Bronchial epithelial cell (primary cell): Measurements from ENCODE around the gene NHLRC4. TPM values are rescaled to one million over a fixed set of nuclear protein-coding genes. Genes with fewer than 3 reads are reported as not detected.

Source experiments
- DNase-seq: peaks from one replicate; pipeline ENCODE4 v3.0.0-alpha.2; 2010; ENCODE audit warnings: low read depth
- FAIRE-seq: peaks from 2 replicates; lab custom pipeline; 2011; peaks lifted over from hg19 to GRCh38; lab: Jason Lieb, UNC
- H3K27me3 ChIP-seq: 2 replicates; pipeline ENCODE4 v1.5.1; 2011; ENCODE audit warnings: low read length; ENCODE audit not compliant: control insufficient read depth, insufficient read depth
- H3K36me3 ChIP-seq: 2 replicates; pipeline ENCODE4 v1.5.1; 2011; ENCODE audit warnings: low read length; ENCODE audit not compliant: control insufficient read depth, insufficient read depth
- H3K4me3 ChIP-seq: 2 replicates; pipeline ENCODE4 v1.5.1; 2011; ENCODE audit warnings: mild to moderate bottlenecking, low read depth, low read length, control low read depth
- total RNA-seq: library from RNA; depleted of rRNA; stranded (reverse); fragments of >200 nt; gene quantifications from 2 replicates; pipeline ENCODE4 v1.2.1, GENCODE V29; 2014
- TF ChIP-seq, protein P1 (sequence below): IDR thresholded peaks from 2 replicates; pipeline ENCODE4 v1.5.1; 2011; ENCODE audit warnings: mild to moderate bottlenecking, moderate library complexity, low read length, control low read depth, inconsistent platforms; ENCODE audit not compliant: insufficient read depth, severe bottlenecking

Gene NHLRC4
- total RNA-seq, 1 donor from 2014 or later: under 0.01 TPM

DNA sequence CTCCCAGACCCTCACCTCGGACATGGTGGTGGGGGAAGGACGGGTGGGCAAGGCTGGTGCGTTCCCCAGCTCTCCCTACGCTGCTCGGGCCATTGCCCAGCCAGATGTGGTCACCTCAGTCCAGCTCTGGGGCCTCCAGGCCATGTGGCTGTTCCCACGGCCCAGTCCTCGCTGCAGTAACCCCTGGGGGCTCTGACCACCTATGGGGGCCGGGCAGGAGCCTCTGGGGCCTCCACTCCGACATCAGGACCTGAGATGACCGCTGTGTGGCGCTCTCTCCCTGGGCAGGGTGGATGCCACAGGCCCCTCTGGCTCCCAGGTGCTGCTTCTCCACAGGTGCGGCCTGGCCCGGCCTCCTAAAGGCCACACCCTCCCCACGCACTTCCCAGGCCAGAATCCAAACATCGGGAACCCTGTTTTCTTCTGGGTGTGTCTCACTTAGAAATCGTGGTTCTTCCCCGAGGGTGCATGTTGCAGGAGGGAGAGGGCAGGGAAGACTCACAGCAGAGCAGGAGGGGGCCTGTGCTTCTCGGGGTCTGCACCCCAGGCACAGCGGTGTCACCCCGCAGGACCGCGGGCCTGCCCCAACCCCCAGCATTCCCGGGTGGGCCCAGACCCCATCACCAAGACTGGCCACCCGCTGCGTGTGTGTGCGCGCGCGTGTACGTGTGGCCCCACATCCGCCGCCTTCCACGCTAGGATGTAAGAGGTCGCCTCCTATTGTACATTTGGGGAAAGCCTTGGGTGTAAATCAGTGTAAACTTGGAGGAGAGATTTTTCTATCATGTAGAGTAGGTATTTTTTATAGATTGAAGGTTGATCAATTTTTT, 45.2 kb upstream of the NHLRC4 start:
- FAIRE-seq (no peak), DNase-seq (no peak)
- H3K4me3 ChIP-seq: no peak overlapping the region
- TF ChIP-seq, protein P1, sequence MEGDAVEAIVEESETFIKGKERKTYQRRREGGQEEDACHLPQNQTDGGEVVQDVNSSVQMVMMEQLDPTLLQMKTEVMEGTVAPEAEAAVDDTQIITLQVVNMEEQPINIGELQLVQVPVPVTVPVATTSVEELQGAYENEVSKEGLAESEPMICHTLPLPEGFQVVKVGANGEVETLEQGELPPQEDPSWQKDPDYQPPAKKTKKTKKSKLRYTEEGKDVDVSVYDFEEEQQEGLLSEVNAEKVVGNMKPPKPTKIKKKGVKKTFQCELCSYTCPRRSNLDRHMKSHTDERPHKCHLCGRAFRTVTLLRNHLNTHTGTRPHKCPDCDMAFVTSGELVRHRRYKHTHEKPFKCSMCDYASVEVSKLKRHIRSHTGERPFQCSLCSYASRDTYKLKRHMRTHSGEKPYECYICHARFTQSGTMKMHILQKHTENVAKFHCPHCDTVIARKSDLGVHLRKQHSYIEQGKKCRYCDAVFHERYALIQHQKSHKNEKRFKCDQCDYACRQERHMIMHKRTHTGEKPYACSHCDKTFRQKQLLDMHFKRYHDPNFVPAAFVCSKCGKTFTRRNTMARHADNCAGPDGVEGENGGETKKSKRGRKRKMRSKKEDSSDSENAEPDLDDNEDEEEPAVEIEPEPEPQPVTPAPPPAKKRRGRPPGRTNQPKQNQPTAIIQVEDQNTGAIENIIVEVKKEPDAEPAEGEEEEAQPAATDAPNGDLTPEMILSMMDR: peak; percentile 40
- no peaks in the 10 kb centered on the region for H3K27me3 ChIP-seq
- H3K36me3 ChIP-seq: peaks cover 7% of the 10 kb centered on the region

DNA sequence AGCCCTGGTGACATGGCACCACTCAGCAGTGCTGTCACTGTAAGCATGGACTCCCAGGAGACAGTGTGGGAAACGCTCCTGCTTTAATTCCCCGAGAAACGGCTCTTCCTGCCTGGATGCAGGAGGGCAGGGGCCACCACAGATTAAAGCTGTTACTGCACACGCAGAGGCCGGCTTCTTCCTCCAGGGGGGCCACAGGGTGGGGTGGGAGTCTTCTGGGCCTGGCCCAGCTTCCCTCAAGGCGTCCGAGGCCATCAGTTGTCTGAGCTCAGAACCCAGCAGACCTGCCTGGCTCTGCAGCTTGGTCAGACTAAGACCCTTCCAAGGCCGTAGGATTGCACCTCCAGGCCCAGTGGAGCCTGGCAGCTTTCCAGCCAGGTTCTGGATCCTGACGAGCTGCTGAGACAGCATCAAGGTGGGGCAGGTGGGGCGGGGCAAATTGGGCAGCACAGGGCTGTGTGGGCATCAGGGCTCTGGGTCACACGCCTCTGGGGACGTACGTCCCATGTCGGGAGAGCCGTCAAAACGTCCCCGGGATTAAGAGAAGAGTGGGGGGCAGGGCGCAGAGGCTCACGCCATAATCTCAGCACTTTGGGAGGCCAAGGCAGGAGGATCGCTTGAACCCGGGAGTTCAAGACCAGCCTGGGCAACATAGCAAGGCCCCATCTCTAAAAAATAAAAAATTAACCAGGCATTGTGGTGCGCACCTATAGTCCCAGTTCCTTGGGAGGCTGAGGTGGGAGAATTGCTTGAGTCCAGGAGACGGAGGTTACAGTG, 44.3 kb upstream of the NHLRC4 start:
- H3K4me3 ChIP-seq: no peak overlapping the region
- H3K27me3 ChIP-seq: no peaks in the 10 kb centered on the region
- no peak for FAIRE-seq
- TF ChIP-seq, protein P1: no peak
- DNase-seq: no peak
- peaks cover 7% of the 10 kb centered on the region for H3K36me3 ChIP-seq

DNA sequence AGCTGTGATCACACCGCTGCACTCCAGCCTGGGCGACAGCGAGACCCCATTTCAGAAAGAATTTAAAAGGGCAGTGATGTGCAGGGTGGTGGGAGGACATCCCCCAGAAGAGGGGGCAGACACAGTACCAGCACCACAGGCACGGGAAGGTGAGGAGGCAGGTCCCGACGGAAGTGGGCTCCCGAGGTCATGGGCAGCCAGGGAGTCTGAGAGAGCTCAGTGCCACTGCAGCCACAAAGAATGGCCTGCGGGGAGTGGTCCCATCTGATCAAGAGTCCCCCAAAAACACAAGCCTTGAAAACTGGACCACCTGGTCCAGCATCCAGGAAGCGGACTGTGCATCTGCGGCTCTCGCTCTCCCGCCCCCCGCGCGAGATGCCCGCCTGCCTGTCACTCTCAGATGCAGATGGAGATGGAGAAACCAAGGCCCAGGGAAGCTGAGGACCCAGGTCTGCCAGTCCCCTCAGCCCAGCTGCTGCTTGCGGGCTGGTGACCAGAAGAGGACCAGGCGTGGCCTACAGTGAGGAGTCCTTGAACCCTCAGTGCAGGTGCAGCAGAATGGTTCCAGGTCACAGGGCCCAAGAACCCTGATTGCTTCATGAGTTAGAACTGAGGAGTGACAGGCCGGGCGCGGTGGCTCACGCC, 43.6 kb upstream of the NHLRC4 start:
- no peak for DNase-seq
- H3K36me3 ChIP-seq: peaks cover 7% of the 10 kb centered on the region
- no peaks in the 10 kb centered on the region for H3K27me3 ChIP-seq
- no peak overlapping the region for H3K4me3 ChIP-seq
- TF ChIP-seq, protein P1: no peak
- no peak for FAIRE-seq

DNA sequence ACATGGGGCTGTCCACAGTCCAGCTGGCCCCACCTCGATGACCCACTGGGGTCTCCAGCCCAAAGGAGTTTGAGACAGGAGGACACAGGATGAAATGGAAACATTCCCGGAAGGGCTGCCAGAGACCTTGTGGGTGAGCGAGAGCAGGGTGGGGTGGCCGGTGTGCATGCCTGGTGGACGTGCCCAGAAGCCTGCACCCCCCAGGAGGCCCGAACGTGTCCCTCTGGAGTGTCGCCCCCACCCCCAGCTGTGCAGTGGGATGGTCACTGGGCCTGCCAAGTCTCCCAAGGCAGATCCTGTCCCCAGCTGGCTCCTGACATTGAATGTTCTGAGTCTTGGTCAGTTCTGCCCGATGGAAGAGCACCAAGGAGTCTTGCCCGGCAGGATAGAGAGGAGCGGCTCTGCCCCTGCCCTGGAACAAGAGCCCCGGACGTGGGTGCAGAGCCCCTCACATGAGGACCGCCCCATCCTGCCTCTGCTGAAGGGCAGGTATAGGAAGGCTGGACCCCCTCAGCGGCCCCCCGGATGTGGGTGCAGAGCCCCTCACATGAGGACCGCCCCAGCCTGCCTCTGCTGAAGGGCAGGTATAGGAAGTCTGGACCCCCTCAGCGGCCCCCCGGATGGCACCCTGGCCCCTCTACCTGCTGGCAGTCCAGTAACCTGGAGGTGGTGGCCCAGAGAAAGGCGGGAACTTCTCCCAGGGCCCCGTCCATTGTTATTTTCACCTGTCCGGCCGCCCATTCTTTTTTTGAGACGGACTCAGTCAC, 42.3 kb upstream of the NHLRC4 start:
- no peak overlapping the region for H3K4me3 ChIP-seq
- H3K36me3 ChIP-seq: peaks cover 6% of the 10 kb centered on the region
- no peaks in the 10 kb centered on the region for H3K27me3 ChIP-seq
- FAIRE-seq (no peak), DNase-seq (no peak)
- TF ChIP-seq, protein P1: no peak

DNA sequence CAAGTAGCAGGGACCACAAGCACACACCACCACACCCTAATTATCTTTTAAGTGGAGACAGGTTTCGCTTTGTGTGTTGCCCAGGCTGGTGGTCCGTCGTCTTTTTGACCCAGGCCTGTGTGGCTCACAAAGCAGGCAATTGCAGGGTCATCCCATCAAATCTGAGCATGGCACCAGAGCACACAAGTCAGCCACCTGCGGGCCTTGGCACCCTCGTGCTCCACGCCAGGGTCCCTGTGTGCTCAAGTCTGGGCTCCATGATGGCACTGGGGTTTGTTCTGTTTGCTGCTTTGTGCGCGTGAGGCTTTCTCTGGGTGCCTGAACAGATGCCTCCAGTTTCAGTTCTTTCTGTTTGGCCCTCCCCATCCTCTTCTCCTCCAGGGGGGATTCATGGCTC, 41.7 kb upstream of the NHLRC4 start:
- DNase-seq (no peak), FAIRE-seq (no peak)
- H3K4me3 ChIP-seq: no peak overlapping the region
- TF ChIP-seq, protein P1: no peak
- peaks cover 12% of the 10 kb centered on the region for H3K36me3 ChIP-seq
- no peaks in the 10 kb centered on the region for H3K27me3 ChIP-seq
